Upper lobe of left lung (tissue), 6 donors: ENCODE measurements around the gene VAMP1. TPM values are rescaled to one million over a fixed set of nuclear protein-coding genes. Genes with fewer than 3 reads are reported as not detected.
"Not testable (repeated sequence)": the region's sequence is repeated elsewhere in the genome, so short reads cannot be mapped to it uniquely, and the experiment has no call there.

Experiments used
- ATAC-seq, 2 donors: fragments of 200-7000 bp; cut with Tn5 transposase; one replicate each; pipeline ENCODE4 v1.9.1; 2022; ENCODE audit warnings: mild to moderate bottlenecking in 2 of 2, moderate library complexity in 2 of 2; ENCODE audit not compliant: low FRiP score in 2 of 2
- DNase-seq, 2 donors: peaks; one replicate each; pipeline ENCODE4 v3.0.0-alpha.2; 2019 to 2020
- H3K27ac ChIP-seq, 4 donors: fragments of 200-600 bp; sonication (generic); one replicate each; pipeline ENCODE4 v1.5.1; 2016 to 2019
- H3K27me3 ChIP-seq, 4 donors: fragments of 200-600 bp; sonication (generic); one replicate each; pipeline ENCODE4 v1.5.1; 2017 to 2019
- H3K36me3 ChIP-seq, 4 donors: fragments of 200-600 bp; sonication (generic); one replicate each; pipeline ENCODE4 v1.5.1; 2016 to 2019
- H3K4me1 ChIP-seq, 4 donors: fragments of 200-600 bp; sonication (generic); one replicate each; pipeline ENCODE4 v1.5.1; 2018 to 2019
- H3K4me3 ChIP-seq, 4 donors: fragments of 200-600 bp; sonication (generic); one replicate each; pipeline ENCODE4 v1.5.1; 2017 to 2019; ENCODE audit warnings: mild to moderate bottlenecking in 2 of 4, moderate library complexity in 1 of 4
- H3K9me3 ChIP-seq, 4 donors: fragments of 200-600 bp; sonication (generic); one replicate each; pipeline ENCODE4 v1.5.1; 2018 to 2019
- CTCF ChIP-seq, 6 experiments: fragments of 450-650 bp in 4 of 6; fragments of 200-600 bp in 2 of 6; sonication (generic) in 2 of 6; IDR thresholded peaks; one replicate each; pipeline ENCODE4 v1.5.1; 2016 to 2019; ENCODE audit warnings: antibody characterized with exemption in 6 of 6
- EP300 ChIP-seq, 4 donors: sonication (generic); formaldehyde crosslinking; IDR thresholded peaks; one replicate each; pipeline ENCODE4 v1.5.1; 2017; ENCODE audit warnings: antibody characterized with exemption in 4 of 4, control low read depth in 2 of 4
- POLR2A ChIP-seq, 4 donors: fragments of 450-650 bp; IDR thresholded peaks; one replicate each; pipeline ENCODE4 v1.5.1; 2016 to 2017; ENCODE audit warnings: antibody characterized with exemption in 4 of 4, mild to moderate bottlenecking in 2 of 4
- POLR2AphosphoS5 ChIP-seq, 2 donors: sonication (generic); formaldehyde crosslinking; IDR thresholded peaks; one replicate each; pipeline ENCODE4 v1.5.1; 2017; ENCODE audit warnings: antibody characterized with exemption in 2 of 2
- WGBS, 2 donors: methylation state at CpG; one replicate each; pipeline ENCODE4 v1.1.5; 2017 to 2018; 5-methylcytosine and 5-hydroxymethylcytosine counted together
- total RNA-seq, 6 donors: library from RNA; depleted of rRNA in 4 of 6; stranded (reverse); fragments of >200 nt in 4 of 6; gene quantifications; one replicate each; pipeline versions ENCODE4 v1.1.0 to v1.2.1, GENCODE V29; 2016 to 2021
- donor health status: DM: no; HTN: no; CAD: no; lungs with moderate emphysema.
- donor health status: DM: no; HTN: yes; CAD: no; lungs with severe emphysema.

VAMP1 gene
- total RNA-seq, 6 donors from 2014 or later, result 4.6 to 25.1 (median 7.1) TPM

GRCh38 chr12:6469092-6469491, 1.4 kb downstream of the VAMP1 start:
- TF ChIP-seq POLR2AphosphoS5 (IDR thresholded peaks at IDR 0.05), result no peak
- TF ChIP-seq CTCF (IDR thresholded peaks at IDR 0.05), result no peak
- TF ChIP-seq EP300 (IDR thresholded peaks at IDR 0.05), result no peak
- no peak for TF ChIP-seq POLR2A (IDR thresholded peaks at IDR 0.05)
- Histone ChIP-seq H3K9me3 (no peaks in the 10 kb centered on the region), H3K4me1 (peaks cover 13 to 42% (median 20%) of the 10 kb centered on the region in 4 donors), H3K4me3 (peak overlapping the region in 2 of 4 donors; percentile 67 to 76), H3K36me3 (peaks cover 0 to 22% (median 9%) of the 10 kb centered on the region in 4 donors), H3K27ac (peak overlapping the region in 1 of 4 donors; percentile 88), H3K27me3 (no peaks in the 10 kb centered on the region)
- ATAC-seq, result no peak
- DNase-seq, result no peak
- 64 to 72% methylated on average over 6 of the region's 6 CpGs for WGBS, 2 donors

GRCh38 chr12:6468283-6468575, 2.2 kb downstream of the VAMP1 start:
- no peak for DNase-seq
- Histone ChIP-seq H3K27me3 (no peaks in the 10 kb centered on the region), H3K4me1 (peaks cover 13 to 50% (median 26%) of the 10 kb centered on the region in 4 donors), H3K27ac (no peak overlapping the region), H3K4me3 (no peak overlapping the region), H3K9me3 (no peaks in the 10 kb centered on the region), H3K36me3 (peaks cover 0 to 30% (median 17%) of the 10 kb centered on the region in 4 donors)
- ATAC-seq, result no peak
- no peak for TF ChIP-seq CTCF (IDR thresholded peaks at IDR 0.05)
- TF ChIP-seq EP300 (IDR thresholded peaks at IDR 0.05), result no peak
- TF ChIP-seq POLR2AphosphoS5 (IDR thresholded peaks at IDR 0.05), result no peak
- TF ChIP-seq POLR2A (IDR thresholded peaks at IDR 0.05), result no peak

- H3K4me1 ChIP-seq, result peaks cover 18 to 55% (median 31%) of the 10 kb centered on the region in 4 donors
- H3K27ac ChIP-seq, result not testable (repeated sequence)
- 98% methylated on average over 6 to 9 of the region's 9 CpGs for WGBS, 2 donors
Measured at GRCh38 chr12:6467571-6468282, 2.8 kb downstream of the VAMP1 start.

GRCh38 chr12:6466751-6467150, 3.7 kb downstream of the VAMP1 start:
- ATAC-seq, H3K4me3 ChIP-seq, H3K9me3 ChIP-seq, DNase-seq, H3K27me3 ChIP-seq, H3K27ac ChIP-seq: not testable (repeated sequence)
- peaks cover 0 to 45% (median 30%) of the 10 kb centered on the region in 4 donors for H3K36me3 ChIP-seq
- WGBS, 2 donors, result 73 to 92% methylated on average over 4 of the region's 4 CpGs
- H3K4me1 ChIP-seq, result peaks cover 25 to 64% (median 36%) of the 10 kb centered on the region in 4 donors

More at GRCh38 chr12:6467571-6468282, 2.8 kb downstream of the VAMP1 start:
- H3K36me3 ChIP-seq, result peaks cover 0 to 35% (median 22%) of the 10 kb centered on the region in 4 donors
- not testable (repeated sequence) for H3K27me3 ChIP-seq, H3K4me3 ChIP-seq, H3K9me3 ChIP-seq, ATAC-seq, DNase-seq

GRCh38 chr12:6466184-6466573, 4.3 kb downstream of the VAMP1 start:
- Histone ChIP-seq H3K4me3 (no peak overlapping the region), H3K36me3 (peaks cover 0 to 51% (median 33%) of the 10 kb centered on the region in 4 donors), H3K9me3 (no peaks in the 10 kb centered on the region), H3K4me1 (peaks cover 29 to 65% (median 38%) of the 10 kb centered on the region in 4 donors), H3K27me3 (no peaks in the 10 kb centered on the region), H3K27ac (no peak overlapping the region)
- no peak for ATAC-seq
- DNase-seq, result no peak
- TF ChIP-seq POLR2A (IDR thresholded peaks at IDR 0.05) (no peak), POLR2AphosphoS5 (IDR thresholded peaks at IDR 0.05) (no peak), EP300 (IDR thresholded peaks at IDR 0.05) (no peak), CTCF (IDR thresholded peaks at IDR 0.05) (no peak)
- WGBS, 2 donors, result 81 to 90% methylated on average over 5 of the region's 5 CpGs
